AG09319 (cell line): ENCODE measurements around the gene AKR7A2.

Experiments
- DNase-seq: peaks from one replicate; pipeline ENCODE4 v3.0.0-alpha.2; 2010; ENCODE audit warnings: low read depth; ENCODE audit errors: extremely low read depth
- CTCF ChIP-seq: IDR thresholded peaks from 2 replicates; pipeline ENCODE4 v1.5.1; 2011; ENCODE audit warnings: low read depth, mild to moderate bottlenecking, inconsistent platforms, low read length, moderate library complexity

Gene AKR7A2

DNA sequence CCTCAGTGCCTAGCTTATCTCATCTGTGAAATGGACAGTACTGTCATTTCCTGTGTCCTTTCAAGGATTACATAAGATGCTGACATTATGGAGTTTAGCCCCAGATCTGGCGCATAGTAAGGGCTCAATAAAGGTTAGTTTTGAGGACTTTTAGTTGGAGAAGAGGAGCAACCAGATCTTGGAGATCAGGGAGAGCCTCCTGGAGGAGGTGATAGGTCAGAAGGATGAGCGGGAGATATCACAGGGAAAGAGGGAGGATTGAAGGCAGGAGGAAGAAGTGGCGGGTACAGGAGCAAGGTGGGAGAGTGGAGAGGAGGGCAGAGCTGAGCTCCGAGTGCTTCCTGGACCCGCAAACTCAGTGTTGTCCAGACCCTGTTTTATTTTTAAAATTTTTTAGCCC is 17.7 kb upstream of the AKR7A2 start:
- DNase-seq, result no peak
- TF ChIP-seq CTCF, result no peak

- no peak for TF ChIP-seq CTCF
- no peak for DNase-seq
These were observed 17.2 kb upstream of the AKR7A2 start for GRCh38 chr1:19329188-19329587.

DNA sequence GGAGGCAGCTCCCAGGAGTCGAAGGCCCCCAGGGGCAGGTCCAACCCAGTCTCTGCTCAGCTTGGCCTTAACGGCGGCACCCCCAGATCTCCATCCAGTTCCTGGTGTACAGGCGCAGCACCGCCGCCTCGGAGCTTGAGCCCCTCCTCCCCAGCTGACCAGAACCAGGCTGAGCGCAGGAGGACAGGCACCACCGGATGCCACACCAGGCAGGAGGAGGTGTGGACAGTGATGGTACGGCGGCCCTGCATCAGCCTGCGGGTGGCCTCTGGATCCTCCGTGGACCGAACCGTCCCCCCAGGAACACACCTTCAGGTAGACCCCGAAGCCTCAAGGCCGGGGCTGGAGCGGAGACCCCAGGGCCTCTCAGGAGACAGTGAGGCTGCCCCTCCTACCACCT is 16.5 kb upstream of the AKR7A2 start:
- no peak for TF ChIP-seq CTCF
- DNase-seq, result no peak

GRCh38 chr1:19327736-19328135 is 15.8 kb upstream of the AKR7A2 start:
- no peak for TF ChIP-seq CTCF
- DNase-seq, result no peak

GRCh38 chr1:19327301-19327700 is 15.4 kb upstream of the AKR7A2 start:
- TF ChIP-seq CTCF, result no peak

GRCh38 chr1:19326748-19327065 is 14.8 kb upstream of the AKR7A2 start:
- no peak for TF ChIP-seq CTCF
- DNase-seq, result no peak

More at GRCh38 chr1:19327301-19327700, 15.4 kb upstream of the AKR7A2 start:
- no peak for DNase-seq

- no peak for TF ChIP-seq CTCF
- DNase-seq, result no peak
These were observed 14.2 kb upstream of the AKR7A2 start for GRCh38 chr1:19325958-19326747.
